KMS-11 (cell line): Measurements from ENCODE around the gene SACM1L.
A peak's percentile ranks its signal among the peaks of the same experiment; 100 is the strongest.

ENCODE experiments used
- H2AFZ ChIP-seq: fragments of 200-600 bp; sonication (generic); 2 replicates; pipeline ENCODE4 v1.6.1; 2016; ENCODE audit warnings: antibody characterized with exemption, mixed run types, low read depth
- H3K27ac ChIP-seq: fragments of 200-600 bp; sonication (generic); 2 replicates; pipeline ENCODE4 v1.6.1; 2016; ENCODE audit warnings: mild to moderate bottlenecking, mixed run types
- H3K27me3 ChIP-seq: fragments of 200-600 bp; sonication (generic); 2 replicates; pipeline ENCODE4 v1.6.1; 2017; ENCODE audit warnings: mild to moderate bottlenecking, low read depth, mixed run types, moderate library complexity; ENCODE audit not compliant: insufficient read depth
- H3K36me3 ChIP-seq: fragments of 200-600 bp; sonication (generic); 2 replicates; pipeline ENCODE4 v1.6.1; 2017; ENCODE audit warnings: mild to moderate bottlenecking, mixed run types; ENCODE audit not compliant: insufficient read depth
- H3K4me1 ChIP-seq: fragments of 200-600 bp; sonication (generic); 2 replicates; pipeline ENCODE4 v1.6.1; 2016; ENCODE audit warnings: mild to moderate bottlenecking, low read depth, mixed run types; ENCODE audit not compliant: poor library complexity, severe bottlenecking
- H3K4me2 ChIP-seq: fragments of 200-600 bp; sonication (generic); 2 replicates; pipeline ENCODE4 v1.7.0; 2016; ENCODE audit warnings: mild to moderate bottlenecking, mixed run types
- H3K4me3 ChIP-seq: fragments of 200-600 bp; sonication (generic); IDR thresholded peaks from 2 replicates; pipeline ENCODE4 v1.6.1; 2017; ENCODE audit warnings: low read depth, low read length, mixed read lengths; ENCODE audit not compliant: insufficient read depth
- H3K79me2 ChIP-seq: fragments of 200-600 bp; sonication (generic); 2 replicates; pipeline ENCODE4 v1.6.1; 2016; ENCODE audit warnings: low read depth, mixed run types; ENCODE audit not compliant: insufficient read depth
- H3K9ac ChIP-seq: fragments of 200-600 bp; sonication (generic); 2 replicates; pipeline ENCODE4 v1.6.1; 2016; ENCODE audit warnings: mild to moderate bottlenecking, mixed run types
- H4K20me1 ChIP-seq: fragments of 200-600 bp; sonication (generic); 2 replicates; pipeline ENCODE4 v1.6.1; 2016; ENCODE audit warnings: mild to moderate bottlenecking, mixed run types; ENCODE audit not compliant: insufficient read depth
- CTCF ChIP-seq: fragments of 200-600 bp; sonication (generic); conservative IDR thresholded peaks from 2 replicates; pipeline ENCODE4 v1.6.1; 2017; ENCODE audit warnings: low read depth, mild to moderate bottlenecking, antibody characterized with exemption, low read length, moderate library complexity, mixed read lengths

The SACM1L gene

GRCh38 chr3:45688882-45689786 lies at the start of gene SACM1L:
Gene SACM1L (plus strand): TSS chr3:45689396. CDS start chr3:45689466, 70 bp downstream.
- Histone ChIP-seq H3K36me3 (no peaks in the 10 kb centered on the region), H3K4me1 (peaks cover 37% of the 10 kb centered on the region), H4K20me1 (no peaks in the 10 kb centered on the region), H3K27ac (peak within 1 kb of the TSS; percentile 63), H2AFZ (peak within 1 kb of the TSS; percentile 34), H3K79me2 (peaks cover 46% of the 10 kb centered on the region; the same call in 1 of the 2 replicates), H3K4me2 (peak within 1 kb of the TSS; percentile 96), H3K27me3 (no peaks in the 10 kb centered on the region), H3K4me3 (peak within 1 kb of the TSS; percentile 58), H3K9ac (peak within 1 kb of the TSS; percentile 53; the same call in 1 of the 2 replicates)
- TF ChIP-seq CTCF: no peak

GRCh38 chr3:45640091-45640507 lies 49.1 kb upstream of the SACM1L start:
- peaks cover 72% of the 10 kb centered on the region; the same call in 1 of the 2 replicates for H3K79me2 ChIP-seq
- H3K4me2 ChIP-seq: no peak overlapping the region

GRCh38 chr3:45640724-45641361 lies 48.4 kb upstream of the SACM1L start:
- H3K27me3 ChIP-seq: no peaks in the 10 kb centered on the region
- no peak for TF ChIP-seq CTCF
- H3K4me2 ChIP-seq: no peak overlapping the region
- no peak overlapping the region for H2AFZ ChIP-seq
- H3K79me2 ChIP-seq: peaks cover 64% of the 10 kb centered on the region; the same call in 1 of the 2 replicates
- no peak overlapping the region for H3K27ac ChIP-seq
- no peaks in the 10 kb centered on the region for H3K36me3 ChIP-seq
- no peak overlapping the region for H3K4me3 ChIP-seq
- H4K20me1 ChIP-seq: 0 out of 2 replicates have a peak, but pooled peaks cover 12% of the 10 kb centered on the region
- H3K4me1 ChIP-seq: peaks cover 15% of the 10 kb centered on the region
- no peak overlapping the region for H3K9ac ChIP-seq

More at GRCh38 chr3:45640091-45640507, 49.1 kb upstream of the SACM1L start:
- H3K27ac ChIP-seq: no peak overlapping the region; the same call in 1 of the 2 replicates
- H3K4me3 ChIP-seq: no peak overlapping the region
- H3K36me3 ChIP-seq: no peaks in the 10 kb centered on the region
- H3K27me3 ChIP-seq: no peaks in the 10 kb centered on the region
- no peak for TF ChIP-seq CTCF
- H4K20me1 ChIP-seq: 0 out of 2 replicates have a peak, but pooled peaks cover 12% of the 10 kb centered on the region
- H2AFZ ChIP-seq: no peak overlapping the region
- H3K4me1 ChIP-seq: peaks cover 15% of the 10 kb centered on the region
- H3K9ac ChIP-seq: no peak overlapping the region

GRCh38 chr3:45641756-45642155 lies 47.4 kb upstream of the SACM1L start:
- no peak overlapping the region for H2AFZ ChIP-seq
- H3K4me2 ChIP-seq: no peak overlapping the region
- TF ChIP-seq CTCF: no peak
- H3K27ac ChIP-seq: no peak overlapping the region
- H3K4me3 ChIP-seq: no peak overlapping the region
- no peaks in the 10 kb centered on the region for H3K27me3 ChIP-seq
- no peak overlapping the region for H3K9ac ChIP-seq
- H3K79me2 ChIP-seq: peaks cover 61% of the 10 kb centered on the region; the same call in 1 of the 2 replicates
- H3K4me1 ChIP-seq: peaks cover 15% of the 10 kb centered on the region
- 0 out of 2 replicates have a peak, but pooled peaks cover 12% of the 10 kb centered on the region for H4K20me1 ChIP-seq
- no peaks in the 10 kb centered on the region for H3K36me3 ChIP-seq
